ENCODE measurements around the gene HSPB3.

The HSPB3 gene

GRCh38 chr5:54491326-54491725 lies 35.8 kb downstream of the HSPB3 start:
- H3K4me3 ChIP-seq (ENCODE audit: low read length, poor library complexity, severe bottlenecking), result no peak overlapping the region
- no peaks in the 10 kb centered on the region for H3K79me2 ChIP-seq (ENCODE audit: insufficient read depth, low read length)

GRCh38 chr5:54492178-54492577 lies 36.7 kb downstream of the HSPB3 start:
- TF ChIP-seq EZH2phosphoT487 (IDR thresholded peaks at IDR 0.05; ENCODE audit: borderline replicate concordance), result no peak
- no peak for TF ChIP-seq CTCF (conservative IDR thresholded peaks at IDR 0.05; ENCODE audit: low read length)
- Histone ChIP-seq H3K4me2 (ENCODE audit: low read depth, low read length, poor library complexity, severe bottlenecking) (no peak overlapping the region), H3K9ac (ENCODE audit: low read depth, low read length, poor library complexity, severe bottlenecking) (no peak overlapping the region), H3K4me1 (ENCODE audit: insufficient read depth, low read length, poor library complexity, severe bottlenecking) (no peaks in the 10 kb centered on the region), H3F3A (ENCODE audit: low read depth) (no peaks in the 10 kb centered on the region), H2AFZ (ENCODE audit: low read length) (no peak overlapping the region), H3K36me3 (ENCODE audit: insufficient read depth, low read length) (no peaks in the 10 kb centered on the region), H3K9me2 (replicated peaks; ENCODE audit: low read depth, low read length) (no peaks in the 10 kb centered on the region), H3K4me3 (ENCODE audit: low read length, poor library complexity, severe bottlenecking) (no peak overlapping the region), H3K9me3 (ENCODE audit: insufficient read depth, low read depth, low read length) (no peaks in the 10 kb centered on the region), H3K79me2 (ENCODE audit: insufficient read depth, low read length) (no peaks in the 10 kb centered on the region), H4K20me1 (ENCODE audit: insufficient read depth, low read length, poor library complexity, severe bottlenecking) (no peaks in the 10 kb centered on the region), H3K27me3 (ENCODE audit: insufficient read depth, low read length, poor library complexity, severe bottlenecking) (no peaks in the 10 kb centered on the region)

More at GRCh38 chr5:54491326-54491725, 35.8 kb downstream of the HSPB3 start:
- H3K9me3 ChIP-seq (ENCODE audit: insufficient read depth, low read depth, low read length), result no peaks in the 10 kb centered on the region
- H3K9me2 ChIP-seq (replicated peaks; ENCODE audit: low read depth, low read length), result no peaks in the 10 kb centered on the region
- no peak overlapping the region for H3K9ac ChIP-seq (ENCODE audit: low read depth, low read length, poor library complexity, severe bottlenecking)
- no peaks in the 10 kb centered on the region for H4K20me1 ChIP-seq (ENCODE audit: insufficient read depth, low read length, poor library complexity, severe bottlenecking)
- no peak overlapping the region for H2AFZ ChIP-seq (ENCODE audit: low read length)
- H3K4me1 ChIP-seq (ENCODE audit: insufficient read depth, low read length, poor library complexity, severe bottlenecking), result no peaks in the 10 kb centered on the region
- H3K4me2 ChIP-seq (ENCODE audit: low read depth, low read length, poor library complexity, severe bottlenecking), result no peak overlapping the region
- no peaks in the 10 kb centered on the region for H3K27me3 ChIP-seq (ENCODE audit: insufficient read depth, low read length, poor library complexity, severe bottlenecking)
- no peaks in the 10 kb centered on the region for H3F3A ChIP-seq (ENCODE audit: low read depth)
- no peaks in the 10 kb centered on the region for H3K36me3 ChIP-seq (ENCODE audit: insufficient read depth, low read length)
- TF ChIP-seq EZH2phosphoT487 (IDR thresholded peaks at IDR 0.05; ENCODE audit: borderline replicate concordance), result no peak

- Histone ChIP-seq H3K4me1 (ENCODE audit: insufficient read depth, low read length, poor library complexity, severe bottlenecking) (no peaks in the 10 kb centered on the region), H3K9me3 (ENCODE audit: insufficient read depth, low read depth, low read length) (no peaks in the 10 kb centered on the region), H3K27me3 (ENCODE audit: insufficient read depth, low read length, poor library complexity, severe bottlenecking) (no peaks in the 10 kb centered on the region), H2AFZ (ENCODE audit: low read length) (no peak overlapping the region), H3K36me3 (ENCODE audit: insufficient read depth, low read length) (no peaks in the 10 kb centered on the region), H3K4me3 (ENCODE audit: low read length, poor library complexity, severe bottlenecking) (no peak overlapping the region), H3F3A (ENCODE audit: low read depth) (no peaks in the 10 kb centered on the region), H3K9me2 (replicated peaks; ENCODE audit: low read depth, low read length) (no peaks in the 10 kb centered on the region), H3K79me2 (ENCODE audit: insufficient read depth, low read length) (no peaks in the 10 kb centered on the region), H3K4me2 (ENCODE audit: low read depth, low read length, poor library complexity, severe bottlenecking) (no peak overlapping the region), H3K9ac (ENCODE audit: low read depth, low read length, poor library complexity, severe bottlenecking) (no peak overlapping the region), H4K20me1 (ENCODE audit: insufficient read depth, low read length, poor library complexity, severe bottlenecking) (no peaks in the 10 kb centered on the region)
- TF ChIP-seq CTCF (conservative IDR thresholded peaks at IDR 0.05; ENCODE audit: low read length) (no peak), EZH2phosphoT487 (IDR thresholded peaks at IDR 0.05; ENCODE audit: borderline replicate concordance) (no peak)
Observed at GRCh38 chr5:54495027-54495426, 39.5 kb downstream of the HSPB3 start.

All from Loucy (cell line).